GM23248 (cell line): ENCODE measurements around the gene UNC13A.

Source experiments
- EZH2 ChIP-seq: fragments of 200-600 bp; sonication (generic); IDR thresholded peaks from 2 replicates; pipeline ENCODE4 v1.6.1; 2018; ENCODE audit warnings: antibody characterized with exemption, mild to moderate bottlenecking; ENCODE audit not compliant: insufficient read depth, poor library complexity, severe bottlenecking
- EZH2phosphoT487 ChIP-seq: fragments of 200-600 bp; sonication (generic); IDR thresholded peaks from 2 replicates; pipeline ENCODE4 v1.6.1; 2018; ENCODE audit warnings: antibody characterized with exemption, moderate library complexity, mild to moderate bottlenecking, low read depth; ENCODE audit not compliant: insufficient read depth

DNA sequence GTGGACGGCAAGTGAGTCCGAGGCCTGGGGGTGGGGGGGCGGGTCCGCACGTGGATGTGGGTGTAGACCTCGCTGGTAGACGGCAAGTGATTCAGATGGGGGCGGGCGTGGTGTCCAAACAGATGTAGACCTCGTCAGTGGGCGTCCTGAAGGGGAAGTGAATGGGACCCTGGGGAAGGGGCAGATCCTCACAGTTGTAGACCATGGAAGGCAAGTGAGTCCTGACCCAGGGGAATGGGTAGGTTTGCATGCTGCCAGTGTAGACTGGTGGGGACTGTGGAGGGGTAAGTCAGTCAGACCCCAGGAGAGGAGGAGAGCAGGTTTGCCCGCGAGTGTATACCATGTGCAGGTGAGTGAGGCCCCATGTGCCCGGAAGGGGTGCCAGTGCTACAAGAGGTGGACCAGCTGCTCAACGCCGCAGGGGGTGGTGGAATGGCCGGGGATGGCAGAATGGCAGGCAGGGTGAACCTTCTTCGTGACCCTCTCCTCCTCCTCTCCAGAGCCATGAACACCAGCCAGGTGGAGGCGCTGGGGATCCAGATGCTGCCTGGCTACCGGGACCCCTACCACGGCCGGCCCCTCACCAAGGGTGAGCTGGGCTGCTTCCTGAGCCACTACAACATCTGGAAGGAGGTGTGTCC, 110.6 kb downstream of the UNC13A start:
- TF ChIP-seq EZH2phosphoT487 (no peak), EZH2 (no peak)
